Activated CD4-positive, alpha-beta T cell treated with anti-CD3 and anti-CD28 coated beads for 36 hours (primary cell): ENCODE results near the gene GJB5. TPM values are rescaled to one million over a fixed set of nuclear protein-coding genes. Genes with fewer than 3 reads are reported as not detected.

ENCODE experiments used
- ATAC-seq: fragments of 200-7000 bp; cut with Tn5 transposase; one replicate; pipeline ENCODE4 v1.10.0; 2021; ENCODE audit warnings: mild to moderate bottlenecking, moderate library complexity
- CTCF ChIA-PET: fragments of 350-600 bp; sonication (Branson Sonifier 250); formaldehyde crosslinking; loops from one replicate; lab custom pipeline; 2021; ENCODE audit warnings: antibody characterized with exemption; lab: Charles Lee
- POLR2A ChIA-PET: fragments of 350-600 bp; sonication (Branson Sonifier 250); formaldehyde crosslinking; loops from one replicate; lab custom pipeline; 2021; ENCODE audit warnings: antibody characterized with exemption, inconsistent platforms; lab: Charles Lee
- DNase-seq: peaks from one replicate; pipeline ENCODE4 v3.0.0-alpha.2; 2020
- H3K27ac Mint-ChIP-seq: one replicate; pipeline ENCODE4 v1.8.0; 2021; ENCODE audit warnings: mixed read lengths
- H3K27me3 Mint-ChIP-seq: one replicate; pipeline ENCODE4 v1.8.0; 2021; ENCODE audit warnings: mixed read lengths
- H3K36me3 Mint-ChIP-seq: one replicate; pipeline ENCODE4 v1.8.0; 2021; ENCODE audit warnings: low read depth, mixed read lengths
- H3K4me1 Mint-ChIP-seq: one replicate; pipeline ENCODE4 v1.8.0; 2021; ENCODE audit warnings: mixed read lengths
- H3K4me3 Mint-ChIP-seq: one replicate; pipeline ENCODE4 v1.8.0; 2021; ENCODE audit warnings: mild to moderate bottlenecking, moderate library complexity, mixed read lengths
- H3K9me3 Mint-ChIP-seq: one replicate; pipeline ENCODE4 v1.8.0; 2021; ENCODE audit warnings: low read depth, mixed read lengths
- intact Hi-C, 2 experiments: fragments of 100-400 bp; cut with DNase I in 1 of 2; cut with micrococcal nuclease in 1 of 2; formaldehyde crosslinking; loops; one replicate each; pipeline versions ENCODE4 v1.14.2 to v1.15.1; 2022 to 2024; cut with DNase I, micrococcal nuclease
- total RNA-seq, 2 experiments: library from RNA; stranded (reverse); gene quantifications; one replicate each; pipeline ENCODE4 v1.2.3, GENCODE V29; 2021

GJB5 gene
- total RNA-seq, 2 experiments from 2014 or later: not detected

- Mint-ChIP-seq H3K36me3 (no peaks in the 10 kb centered on the region), H3K27ac (no peak overlapping the region), H3K27me3 (no peaks in the 10 kb centered on the region), H3K9me3 (no peaks in the 10 kb centered on the region), H3K4me3 (no peak overlapping the region), H3K4me1 (no peaks in the 10 kb centered on the region)
- ChIA-PET POLR2A (no interaction called here), CTCF (interaction anchor here (0.6 kb wide), 1 partner anchor 286 kb away, joined by 3 read pairs; no protein-coding TSS in a partner anchor)
- intact Hi-C loops: no loop called here
- no peak for DNase-seq
- no peak for ATAC-seq
Observed at GRCh38 chr1:34745666-34746065, 9.2 kb upstream of the GJB5 start.

GRCh38 chr1:34746101-34746500 is 8.7 kb upstream of the GJB5 start:
- CTCF ChIA-PET: interaction anchor here (0.6 kb wide), 1 partner anchor 157 kb away, joined by 3 read pairs; no protein-coding TSS in a partner anchor
- ATAC-seq: no peak
- no peaks in the 10 kb centered on the region for H3K36me3 Mint-ChIP-seq
- H3K27me3 Mint-ChIP-seq: no peaks in the 10 kb centered on the region
- H3K4me1 Mint-ChIP-seq: no peaks in the 10 kb centered on the region
- POLR2A ChIA-PET: no interaction called here
- no peak overlapping the region for H3K4me3 Mint-ChIP-seq
- H3K27ac Mint-ChIP-seq: no peak overlapping the region
- no peak for DNase-seq
- H3K9me3 Mint-ChIP-seq: no peaks in the 10 kb centered on the region
- intact Hi-C loops: no loop called here

- Mint-ChIP-seq H3K4me3 (no peak overlapping the region), H3K27ac (no peak overlapping the region), H3K36me3 (no peaks in the 10 kb centered on the region), H3K4me1 (no peaks in the 10 kb centered on the region), H3K9me3 (no peaks in the 10 kb centered on the region), H3K27me3 (no peaks in the 10 kb centered on the region)
- ChIA-PET CTCF (interaction anchor here (0.6 kb wide), 1 partner anchor 156 kb away, joined by 3 read pairs; no protein-coding TSS in a partner anchor), POLR2A (no interaction called here)
- intact Hi-C loops: no loop called here
- DNase-seq (no peak), ATAC-seq (no peak)
Observed at GRCh38 chr1:34746785-34747637, 7.8 kb upstream of the GJB5 start.

- intact Hi-C loops: no loop called here
- no peak for ATAC-seq
Observed at GRCh38 chr1:34747638-34747941, 7.3 kb upstream of the GJB5 start.

GRCh38 chr1:34749992-34750391 is 4.9 kb upstream of the GJB5 start:
- ChIA-PET CTCF (no interaction called here), POLR2A (no interaction called here)
- no peaks in the 10 kb centered on the region for H3K9me3 Mint-ChIP-seq
- no peaks in the 10 kb centered on the region for H3K4me1 Mint-ChIP-seq
- no peaks in the 10 kb centered on the region for H3K36me3 Mint-ChIP-seq
- ATAC-seq: no peak
- no peak overlapping the region for H3K27ac Mint-ChIP-seq
- no peak overlapping the region for H3K4me3 Mint-ChIP-seq
- intact Hi-C loops: no loop called here
- DNase-seq: no peak
- H3K27me3 Mint-ChIP-seq: peaks cover 2% of the 10 kb centered on the region

More at GRCh38 chr1:34747638-34747941, 7.3 kb upstream of the GJB5 start:
- Mint-ChIP-seq H3K4me1 (no peaks in the 10 kb centered on the region), H3K4me3 (no peak overlapping the region), H3K36me3 (no peaks in the 10 kb centered on the region), H3K27ac (no peak overlapping the region), H3K27me3 (no peaks in the 10 kb centered on the region), H3K9me3 (no peaks in the 10 kb centered on the region)
- no peak for DNase-seq
- ChIA-PET CTCF (no interaction called here), POLR2A (no interaction called here)

- DNase-seq (no peak), ATAC-seq (no peak)
- Mint-ChIP-seq H3K36me3 (no peaks in the 10 kb centered on the region), H3K4me1 (no peaks in the 10 kb centered on the region), H3K9me3 (no peaks in the 10 kb centered on the region), H3K4me3 (no peak overlapping the region), H3K27ac (no peak overlapping the region), H3K27me3 (peaks cover 2% of the 10 kb centered on the region)
- ChIA-PET CTCF (no interaction called here), POLR2A (no interaction called here)
- intact Hi-C loops: no loop called here
Observed at GRCh38 chr1:34750610-34751009, 4.2 kb upstream of the GJB5 start.

- no peaks in the 10 kb centered on the region for H3K9me3 Mint-ChIP-seq
- H3K36me3 Mint-ChIP-seq: no peaks in the 10 kb centered on the region
- ChIA-PET POLR2A (no interaction called here), CTCF (interaction anchor here (0.6 to 1.5 kb wide), 2 partner anchors 9 to 10 kb away, joined by 3 to 5 read pairs; no protein-coding TSS in a partner anchor)
- intact Hi-C loops: no loop called here
- H3K4me3 Mint-ChIP-seq: no peak overlapping the region
- no peak for DNase-seq
- no peak for ATAC-seq
- H3K27me3 Mint-ChIP-seq: peaks cover 2% of the 10 kb centered on the region
- no peaks in the 10 kb centered on the region for H3K4me1 Mint-ChIP-seq
- H3K27ac Mint-ChIP-seq: no peak overlapping the region
Observed at GRCh38 chr1:34753163-34753562, 1.7 kb upstream of the GJB5 start.

- CTCF ChIA-PET: interaction anchor here (1.3 kb wide), 1 partner anchor 14 kb away, joined by 4 read pairs; no protein-coding TSS in a partner anchor
- Mint-ChIP-seq H3K4me3 (no peak overlapping the region), H3K9me3 (no peaks in the 10 kb centered on the region), H3K4me1 (no peaks in the 10 kb centered on the region), H3K27ac (no peak overlapping the region), H3K27me3 (peaks cover 2% of the 10 kb centered on the region), H3K36me3 (no peaks in the 10 kb centered on the region)
- DNase-seq: no peak
- POLR2A ChIA-PET: no interaction called here
- intact Hi-C loops: no loop called here
- ATAC-seq: no peak
Observed at GRCh38 chr1:34755961-34756360, 1.1 kb downstream of the GJB5 start.

- Mint-ChIP-seq H3K9me3 (no peaks in the 10 kb centered on the region), H3K27me3 (peaks cover 2% of the 10 kb centered on the region), H3K4me1 (no peaks in the 10 kb centered on the region), H3K27ac (no peak overlapping the region), H3K36me3 (no peaks in the 10 kb centered on the region), H3K4me3 (no peak overlapping the region)
- DNase-seq (no peak), ATAC-seq (no peak)
- POLR2A ChIA-PET: no interaction called here
- CTCF ChIA-PET: interaction anchor here (1.3 kb wide), 1 partner anchor 15 kb away, joined by 4 read pairs; no protein-coding TSS in a partner anchor
- intact Hi-C loops: no loop called here
Observed at GRCh38 chr1:34757386-34757785, 2.5 kb downstream of the GJB5 start.

- ChIA-PET POLR2A (no interaction called here), CTCF (interaction anchor here (0.6 to 1.1 kb wide), 2 partner anchors 15 to 17 kb away, joined by 3 read pairs; no protein-coding TSS in a partner anchor)
- intact Hi-C loops: no loop called here
- no peaks in the 10 kb centered on the region for H3K27me3 Mint-ChIP-seq
- H3K9me3 Mint-ChIP-seq: no peaks in the 10 kb centered on the region
- no peak for DNase-seq
- H3K27ac Mint-ChIP-seq: no peak overlapping the region
- H3K4me3 Mint-ChIP-seq: no peak overlapping the region
- H3K4me1 Mint-ChIP-seq: no peaks in the 10 kb centered on the region
- no peak for ATAC-seq
- H3K36me3 Mint-ChIP-seq: no peaks in the 10 kb centered on the region
Observed at GRCh38 chr1:34758751-34759150, 3.9 kb downstream of the GJB5 start.

- Mint-ChIP-seq H3K36me3 (no peaks in the 10 kb centered on the region), H3K4me1 (no peaks in the 10 kb centered on the region), H3K9me3 (no peaks in the 10 kb centered on the region), H3K27me3 (no peaks in the 10 kb centered on the region), H3K27ac (no peak within 1 kb of the TSS), H3K4me3 (no peak within 1 kb of the TSS)
- ChIA-PET POLR2A (no interaction called here), CTCF (interaction anchor here (1.1 kb wide), 1 partner anchor 16 kb away, joined by 3 read pairs; no protein-coding TSS in a partner anchor)
- DNase-seq: no peak
- intact Hi-C loops: no loop called here
- no peak for ATAC-seq
Observed at GRCh38 chr1:34759503-34760357, 4.9 kb downstream of the GJB5 start, which contains the start of gene GJB4. Gene GJB4, plus strand, starts transcription at chr1:34759740. Its CDS starts 1,515 bp downstream, at chr1:34761255.
